Lung (tissue), 12 donors: ENCODE measurements around the gene PRRT3. TPM values are rescaled to one million over a fixed set of nuclear protein-coding genes. Genes with fewer than 3 reads are reported as not detected.
A peak's percentile ranks its signal among the peaks of the same experiment; 100 is the strongest.

ENCODE experiments used
- ATAC-seq: fragments of 200-7000 bp; cut with Tn5 transposase; one replicate; pipeline ENCODE4 v1.9.1; 2020; ENCODE audit warnings: moderate number of reproducible peaks; ENCODE audit not compliant: insufficient read depth, low FRiP score
- DNase-seq, 3 donors: peaks; one replicate each; pipeline ENCODE4 v3.0.0-alpha.2; 2013 to 2017
- H3K27ac ChIP-seq, 2 donors: one replicate each; pipeline ENCODE4 v1.5.1; 2013; ENCODE audit warnings: mild to moderate bottlenecking in 2 of 2, moderate library complexity in 2 of 2, control low read depth in 1 of 2, inconsistent platforms in 1 of 2, low read depth in 1 of 2, low read length in 1 of 2
- H3K27me3 ChIP-seq, 3 donors: one replicate each; pipeline ENCODE4 v1.5.1; 2013; ENCODE audit warnings: low read length in 2 of 3; ENCODE audit not compliant: control insufficient read depth in 3 of 3, insufficient read depth in 3 of 3
- H3K36me3 ChIP-seq, 4 donors: one replicate each; pipeline ENCODE4 v1.5.1; 2013; ENCODE audit warnings: low read length in 4 of 4, mild to moderate bottlenecking in 1 of 4, moderate library complexity in 1 of 4; ENCODE audit not compliant: control insufficient read depth in 4 of 4, insufficient read depth in 4 of 4
- H3K4me1 ChIP-seq, 5 donors: one replicate each; pipeline ENCODE4 v1.5.1; 2013; ENCODE audit warnings: low read length in 5 of 5, mild to moderate bottlenecking in 2 of 5, moderate library complexity in 1 of 5; ENCODE audit not compliant: control insufficient read depth in 5 of 5, insufficient read depth in 5 of 5
- H3K4me3 ChIP-seq: one replicate; pipeline ENCODE4 v1.5.1; 2013; ENCODE audit warnings: mild to moderate bottlenecking, control low read depth, moderate library complexity
- H3K9ac ChIP-seq, 2 donors: one replicate each; pipeline ENCODE4 v1.5.1; 2013; ENCODE audit warnings: low read length in 2 of 2, control low read depth in 1 of 2; ENCODE audit not compliant: insufficient read depth in 1 of 2
- H3K9me3 ChIP-seq, 4 donors: one replicate each; pipeline ENCODE4 v1.5.1; 2013; ENCODE audit warnings: low read length in 3 of 4, mild to moderate bottlenecking in 1 of 4, moderate library complexity in 1 of 4; ENCODE audit not compliant: control insufficient read depth in 4 of 4, insufficient read depth in 3 of 4
- CTCF ChIP-seq: IDR thresholded peaks from 2 replicates; pipeline ENCODE4 v1.5.1; 2012; ENCODE audit warnings: mild to moderate bottlenecking; ENCODE audit errors: control extremely low read depth, extremely low read depth
- WGBS, 2 donors: extraction: QIAGEN DNeasy Blood & Tissue Kit; methylation state at CpG; one replicate each; pipeline ENCODE4 v1.1.7; 2013; 5-methylcytosine and 5-hydroxymethylcytosine counted together
- polyA plus RNA-seq, 2 donors: library from polyadenylated mRNA; stranded (reverse); fragments of 200-250 nt; gene quantifications; one replicate each; pipeline ENCODE4 v1.2.1, GENCODE V29; 2013
- total RNA-seq, 2 donors: library from RNA; depleted of rRNA in 1 of 2; stranded (reverse); fragments of >200 nt in 1 of 2; gene quantifications; one replicate each; pipeline ENCODE4 v1.2.1, GENCODE V29; 2014 to 2021
- donor health status: control.
- donor health status: control.
- donor health status: Bipolar disorder and iron deficiency.
- donor health status: healthy.
- donor health status: DM: yes; HTN: yes; CAD: no.

The PRRT3 gene
- total and polyA plus RNA-seq, 4 donors: 1.1 to 5.2 (median 1.8) TPM

- ATAC-seq (peak; percentile 76), DNase-seq (peak in 2 of 3 donors; percentile 30 to 68)
- 64 to 88% methylated on average over 7 of the region's 7 CpGs for whole genome bisulfite sequencing, 2 donors
- no peak for TF ChIP-seq CTCF
- peaks cover 0 to 10% (median 4%) of the 10 kb centered on the region in 5 donors for H3K4me1 ChIP-seq
- H3K4me3 ChIP-seq: no peak overlapping the region
- H3K9me3 ChIP-seq: no peaks in the 10 kb centered on the region
- no peaks in the 10 kb centered on the region for H3K27me3 ChIP-seq
- H3K36me3 ChIP-seq: no peaks in the 10 kb centered on the region
- H3K9ac ChIP-seq: no peak overlapping the region
- H3K27ac ChIP-seq: no peak overlapping the region
Observed at GRCh38 chr3:9909221-9910013, 42.8 kb downstream of the PRRT3 start.

- 85 to 98% methylated on average over 3 of the region's 3 CpGs for WGBS, 2 donors
- ATAC-seq: no peak
- Histone ChIP-seq H3K4me1 (peaks cover 0 to 6% (median 0%) of the 10 kb centered on the region in 5 donors), H3K36me3 (no peaks in the 10 kb centered on the region), H3K9ac (no peak overlapping the region), H3K4me3 (no peak overlapping the region), H3K27ac (no peak overlapping the region), H3K27me3 (no peaks in the 10 kb centered on the region), H3K9me3 (no peaks in the 10 kb centered on the region)
- no peak for DNase-seq
- no peak for TF ChIP-seq CTCF
Observed at GRCh38 chr3:9908286-9908685, 43.9 kb downstream of the PRRT3 start.

- Histone ChIP-seq H3K9me3 (no peaks in the 10 kb centered on the region), H3K27ac (no peak overlapping the region), H3K4me3 (no peak overlapping the region), H3K4me1 (peaks cover 0 to 7% (median 5%) of the 10 kb centered on the region in 5 donors), H3K27me3 (no peaks in the 10 kb centered on the region), H3K36me3 (no peaks in the 10 kb centered on the region), H3K9ac (no peak overlapping the region)
- WGBS, 2 donors: 91 to 92% methylated on average over 5 of the region's 5 CpGs
- ATAC-seq (no peak), DNase-seq (no peak)
- no peak for TF ChIP-seq CTCF
Observed at GRCh38 chr3:9906480-9906879, 45.7 kb downstream of the PRRT3 start.
